Frontal cortex (tissue), 4 donors: ENCODE results near the gene E2F3. TPM values are rescaled to one million over a fixed set of nuclear protein-coding genes. Genes with fewer than 3 reads are reported as not detected.
A peak's percentile ranks its signal among the peaks of the same experiment; 100 is the strongest.

Experiments
- DNase-seq, 2 donors: peaks; one replicate each; pipeline ENCODE4 v3.0.0; 2012; ENCODE audit warnings: low spot score in 2 of 2
- FAIRE-seq: peaks from 2 replicates; lab custom pipeline; 2012; peaks lifted over from hg19 to GRCh38; lab: Jason Lieb, UNC
- total RNA-seq: library from RNA; depleted of rRNA; stranded (reverse); fragments of >200 nt; gene quantifications from one replicate; pipeline ENCODE4 v1.2.3, GENCODE V29; 2014
- donor health status: control.
- donor health status: control.
- donor health status: control.

E2F3 gene
- total RNA-seq, 1 donor from 2014 or later, result 4.1 TPM

GRCh38 chr6:20400456-20401204, 1.0 kb upstream of the E2F3 start:
- peak in 1 of 2 donors; percentile 41 for DNase-seq

GRCh38 chr6:20402092-20402341, 338 bp downstream of the E2F3 start:
- FAIRE-seq (no peak), DNase-seq (no peak)

More at GRCh38 chr6:20400456-20401204, 1.0 kb upstream of the E2F3 start:
- no peak for FAIRE-seq

GRCh38 chr6:20402342-20403069, 827 bp downstream of the E2F3 start:
- peak; percentile 24 to 49 for DNase-seq

GRCh38 chr6:20403070-20403765, 1.5 kb downstream of the E2F3 start:
- FAIRE-seq (no peak), DNase-seq (peak; percentile 69 to 77)

More at GRCh38 chr6:20402342-20403069, 827 bp downstream of the E2F3 start:
- no peak for FAIRE-seq

GRCh38 chr6:20403766-20404640, 2.3 kb downstream of the E2F3 start:
- no peak for DNase-seq
- no peak for FAIRE-seq

GRCh38 chr6:20404641-20405032, 3.0 kb downstream of the E2F3 start:
- FAIRE-seq, result no peak

GRCh38 chr6:20408851-20409250, 7.2 kb downstream of the E2F3 start:
- no peak for FAIRE-seq

More at GRCh38 chr6:20404641-20405032, 3.0 kb downstream of the E2F3 start:
- peak in 1 of 2 donors; percentile 16 for DNase-seq

GRCh38 chr6:20409427-20409971, 7.8 kb downstream of the E2F3 start:
- FAIRE-seq, result no peak
- DNase-seq, result no peak

More at GRCh38 chr6:20408851-20409250, 7.2 kb downstream of the E2F3 start:
- DNase-seq, result no peak

- FAIRE-seq (no peak), DNase-seq (no peak)
These were observed 9.9 kb downstream of the E2F3 start for GRCh38 chr6:20411544-20411943.

GRCh38 chr6:20411953-20412681, 10.4 kb downstream of the E2F3 start:
- FAIRE-seq, result no peak

GRCh38 chr6:20412682-20413073, 11.0 kb downstream of the E2F3 start:
- FAIRE-seq (no peak), DNase-seq (no peak)

More at GRCh38 chr6:20411953-20412681, 10.4 kb downstream of the E2F3 start:
- no peak for DNase-seq

GRCh38 chr6:20413826-20414225, 12.1 kb downstream of the E2F3 start:
- no peak for FAIRE-seq

GRCh38 chr6:20414711-20415110, 13.0 kb downstream of the E2F3 start:
- DNase-seq (no peak), FAIRE-seq (no peak)

More at GRCh38 chr6:20413826-20414225, 12.1 kb downstream of the E2F3 start:
- no peak for DNase-seq

GRCh38 chr6:20415304-20415703, 13.6 kb downstream of the E2F3 start:
- DNase-seq, result no peak
- FAIRE-seq, result no peak

- FAIRE-seq, result no peak
- DNase-seq, result no peak
These were observed 14.2 kb downstream of the E2F3 start for GRCh38 chr6:20415712-20416454.

- FAIRE-seq (no peak), DNase-seq (no peak)
These were observed 15.1 kb downstream of the E2F3 start for GRCh38 chr6:20416567-20417345.

- DNase-seq (no peak), FAIRE-seq (no peak)
These were observed 16.1 kb downstream of the E2F3 start for GRCh38 chr6:20417819-20418218.
